Measurements from ENCODE around the gene PHYHIPL.

The PHYHIPL gene

DNA sequence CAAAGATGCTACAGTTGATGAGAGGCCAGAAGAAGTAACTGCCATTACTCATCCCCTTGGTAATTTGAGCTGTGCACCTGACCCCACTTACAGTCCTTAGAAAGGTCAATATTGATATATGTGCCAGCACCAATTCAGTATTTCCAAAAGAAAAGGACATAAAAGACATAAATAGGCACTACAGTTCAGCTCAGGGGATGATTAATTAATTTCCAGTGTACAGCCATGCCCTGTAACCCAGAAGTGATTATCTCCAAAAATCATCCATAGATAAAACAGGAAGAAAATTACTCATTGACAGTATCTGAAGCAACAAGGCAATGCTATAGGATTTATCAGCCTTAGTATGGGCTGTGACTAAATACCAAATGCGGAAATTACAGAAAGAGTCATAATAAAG lies 82.4 kb downstream of the PHYHIPL start:
- no peak for DNase-seq

- DNase-seq = no peak
These were observed 88.7 kb downstream of the PHYHIPL start for GRCh38 chr10:59265141-59265540.

DNA sequence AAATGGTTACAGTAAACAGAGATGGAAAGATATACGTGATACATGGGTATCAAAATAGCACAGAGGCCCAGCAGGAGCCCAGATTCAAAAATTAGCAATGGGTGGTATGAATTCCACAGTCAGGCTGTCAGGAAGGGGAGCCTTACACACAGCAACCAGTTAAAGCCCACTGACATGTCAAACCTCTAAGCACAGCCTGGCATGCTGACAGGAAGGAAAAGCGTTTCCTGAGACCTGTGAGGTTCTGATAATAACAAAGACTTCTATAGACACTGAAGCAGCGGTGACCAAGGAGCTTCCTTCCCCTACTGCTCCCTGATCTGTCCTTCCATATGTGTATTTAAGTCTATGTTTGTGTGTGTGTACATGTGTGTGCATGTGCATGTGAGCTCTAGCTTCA lies 89.9 kb downstream of the PHYHIPL start:
- no peak for DNase-seq

- no peak for DNase-seq
These were observed 92.0 kb downstream of the PHYHIPL start for GRCh38 chr10:59268460-59268859.

- DNase-seq = no peak
These were observed 93.2 kb downstream of the PHYHIPL start for GRCh38 chr10:59269651-59270050.

DNA sequence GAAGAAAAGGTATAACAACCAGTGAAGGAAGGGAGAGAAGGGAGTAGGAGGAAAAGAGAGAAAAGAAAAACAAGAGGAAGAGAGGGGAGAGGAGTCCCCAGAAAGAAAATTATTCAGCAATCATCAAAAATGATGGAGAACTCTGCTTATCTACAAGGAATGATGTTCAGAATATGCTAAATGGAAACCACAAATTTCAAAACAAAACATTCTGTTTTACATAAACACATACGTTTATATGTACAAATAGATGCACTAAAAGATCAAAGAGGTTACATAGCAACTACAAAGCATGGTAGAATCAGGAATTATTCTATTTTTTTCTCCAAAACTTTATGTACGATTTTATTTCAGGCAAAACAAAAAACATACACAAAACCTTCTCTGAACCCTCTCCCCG lies 94.0 kb downstream of the PHYHIPL start:
- no peak for DNase-seq

- no peak for DNase-seq
These were observed 94.7 kb downstream of the PHYHIPL start for GRCh38 chr10:59271160-59271559.

DNA sequence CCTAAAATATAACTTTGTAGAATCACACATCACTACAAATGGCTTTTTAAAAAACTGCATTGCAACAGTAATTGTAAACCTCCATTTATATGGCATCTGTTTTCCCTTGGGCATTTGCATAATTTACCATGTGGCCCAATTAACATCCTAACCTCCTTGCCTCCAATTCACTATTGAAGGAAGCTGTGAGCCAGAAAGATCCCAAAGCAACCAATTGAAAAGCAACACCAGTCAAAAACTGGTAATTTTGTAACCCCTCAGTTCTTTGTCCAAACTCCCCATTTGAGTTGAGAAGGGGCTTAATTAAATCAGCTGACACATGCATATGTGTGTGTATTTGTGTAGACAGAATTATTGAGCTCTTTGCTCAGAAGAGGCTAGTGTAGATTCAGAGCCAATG lies 95.6 kb downstream of the PHYHIPL start:
- DNase-seq = no peak

DNA sequence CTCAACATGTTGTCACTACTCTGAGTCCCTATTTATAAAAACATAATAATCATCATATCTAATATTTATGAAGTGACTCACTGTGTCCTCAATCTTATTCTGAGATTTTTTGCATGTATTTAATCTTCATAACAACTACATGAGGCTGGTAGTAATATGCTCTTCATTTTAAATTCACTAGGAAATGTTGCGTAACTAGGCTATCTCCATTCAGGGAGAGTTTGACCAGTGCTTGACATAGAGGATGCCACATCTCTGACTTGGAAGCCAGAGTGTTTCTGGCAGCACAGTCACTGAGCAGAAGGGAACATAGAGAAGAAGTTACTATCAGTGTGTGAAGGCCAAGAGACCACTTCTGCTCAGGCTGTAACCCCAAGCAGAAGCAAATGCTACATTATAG lies 97.0 kb downstream of the PHYHIPL start:
- DNase-seq = no peak

DNA sequence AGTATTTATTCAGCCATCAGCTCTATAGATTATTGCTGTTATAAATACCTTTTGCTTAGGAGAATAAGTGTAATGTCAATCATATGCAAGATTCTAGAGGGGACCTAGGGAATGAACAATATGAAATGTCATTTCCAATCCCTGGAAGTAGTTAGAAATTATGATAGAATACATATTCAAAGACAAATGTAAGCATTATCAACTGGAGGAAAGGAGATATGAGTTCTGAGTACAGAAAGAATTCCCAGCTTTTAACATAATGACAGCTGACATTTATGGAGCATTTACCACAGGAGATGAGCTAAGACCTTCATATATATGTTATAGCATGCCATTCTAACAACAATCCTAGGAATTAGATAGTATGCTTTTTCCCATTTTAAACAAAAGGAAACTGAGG lies 99.7 kb downstream of the PHYHIPL start:
- DNase-seq = no peak

DNA sequence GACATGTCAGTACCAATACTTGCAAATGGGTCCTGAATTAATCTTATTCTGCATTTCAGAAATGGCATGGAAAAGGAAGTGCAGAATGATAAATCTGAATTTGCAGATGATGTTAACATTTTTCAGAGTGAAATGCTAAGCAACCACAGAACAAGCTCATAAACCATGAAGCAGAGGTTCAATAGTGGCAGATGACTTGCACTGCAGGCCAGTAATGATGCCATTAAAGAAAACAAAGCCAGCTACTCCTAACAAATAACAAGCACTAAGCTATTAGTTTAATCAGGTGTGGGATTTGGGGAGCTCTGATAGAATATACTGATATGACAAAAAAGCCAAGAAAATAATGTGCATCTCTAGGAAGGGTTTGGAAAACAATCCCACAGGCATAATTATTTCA lies 100.5 kb downstream of the PHYHIPL start:
- DNase-seq = no peak

DNA sequence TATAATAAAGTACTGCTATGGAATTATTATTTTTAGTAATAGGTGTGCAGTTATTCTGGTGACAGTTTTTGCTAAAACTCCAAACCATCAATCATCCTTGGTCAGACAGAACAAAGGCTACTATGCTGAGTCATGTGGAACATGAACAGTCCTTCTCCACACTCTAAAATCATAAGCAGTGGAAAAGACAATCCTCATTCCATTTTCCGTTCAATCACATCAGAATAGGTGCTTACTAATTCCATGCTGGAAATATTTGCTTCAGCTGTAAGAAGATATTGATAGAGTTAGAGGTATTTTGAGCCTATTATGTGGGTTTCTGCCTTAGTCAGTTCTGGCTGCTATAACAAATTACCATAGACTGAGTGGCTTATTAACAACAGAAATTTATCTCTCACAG lies 103.0 kb downstream of the PHYHIPL start:
- no peak for DNase-seq

GRCh38 chr10:59279991-59280505 lies 103.6 kb downstream of the PHYHIPL start:
- no peak for DNase-seq

DNA sequence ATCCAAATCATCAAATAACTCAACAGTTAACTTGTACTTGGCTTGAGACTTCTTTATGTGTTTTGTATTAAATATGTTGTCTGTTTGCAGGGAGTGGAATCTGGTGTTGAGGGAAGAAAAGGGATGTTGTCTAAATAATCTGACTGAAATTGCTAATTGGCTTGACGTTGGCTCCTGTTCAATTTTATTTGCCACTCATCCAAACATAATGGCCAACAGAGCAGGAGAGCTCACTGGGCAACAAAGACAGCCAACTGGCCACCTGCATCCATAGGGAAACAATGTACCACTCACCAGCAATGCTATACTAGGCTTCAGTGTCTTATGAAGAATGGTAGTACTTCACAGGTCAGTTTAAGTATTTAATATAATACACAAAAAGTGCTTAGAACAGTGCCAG lies 105.4 kb downstream of the PHYHIPL start:
- DNase-seq = no peak

DNA sequence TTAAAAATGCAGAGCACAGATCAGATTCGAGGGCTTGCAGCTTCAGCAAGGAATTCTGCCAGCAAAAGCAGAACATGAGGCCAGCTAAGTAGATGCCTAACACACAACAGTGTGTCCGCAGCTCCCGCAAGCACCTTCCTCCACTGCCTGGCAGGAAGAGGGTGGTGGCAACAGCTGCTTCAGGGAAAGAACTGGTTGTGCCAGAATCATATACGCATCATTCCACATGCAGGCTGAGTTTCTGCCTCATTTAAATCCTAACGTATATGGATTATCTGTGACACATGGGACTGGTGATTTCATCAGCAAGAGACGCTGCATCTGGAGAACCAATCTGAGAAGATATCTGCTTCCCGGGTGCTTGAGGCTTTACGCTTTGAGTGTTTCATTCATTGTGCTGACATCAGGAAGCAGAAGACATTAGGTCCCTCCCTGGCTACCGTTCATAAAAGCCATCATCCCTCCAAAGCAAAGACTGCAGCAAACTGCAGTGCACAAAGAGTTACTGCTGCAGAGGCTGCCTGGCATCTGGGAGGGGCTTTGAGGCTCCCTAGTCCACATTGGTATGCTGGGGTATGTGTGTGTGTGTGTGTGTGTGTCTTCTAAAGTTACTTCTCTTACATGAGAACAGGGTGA lies 107.1 kb downstream of the PHYHIPL start:
- no peak for DNase-seq

DNA sequence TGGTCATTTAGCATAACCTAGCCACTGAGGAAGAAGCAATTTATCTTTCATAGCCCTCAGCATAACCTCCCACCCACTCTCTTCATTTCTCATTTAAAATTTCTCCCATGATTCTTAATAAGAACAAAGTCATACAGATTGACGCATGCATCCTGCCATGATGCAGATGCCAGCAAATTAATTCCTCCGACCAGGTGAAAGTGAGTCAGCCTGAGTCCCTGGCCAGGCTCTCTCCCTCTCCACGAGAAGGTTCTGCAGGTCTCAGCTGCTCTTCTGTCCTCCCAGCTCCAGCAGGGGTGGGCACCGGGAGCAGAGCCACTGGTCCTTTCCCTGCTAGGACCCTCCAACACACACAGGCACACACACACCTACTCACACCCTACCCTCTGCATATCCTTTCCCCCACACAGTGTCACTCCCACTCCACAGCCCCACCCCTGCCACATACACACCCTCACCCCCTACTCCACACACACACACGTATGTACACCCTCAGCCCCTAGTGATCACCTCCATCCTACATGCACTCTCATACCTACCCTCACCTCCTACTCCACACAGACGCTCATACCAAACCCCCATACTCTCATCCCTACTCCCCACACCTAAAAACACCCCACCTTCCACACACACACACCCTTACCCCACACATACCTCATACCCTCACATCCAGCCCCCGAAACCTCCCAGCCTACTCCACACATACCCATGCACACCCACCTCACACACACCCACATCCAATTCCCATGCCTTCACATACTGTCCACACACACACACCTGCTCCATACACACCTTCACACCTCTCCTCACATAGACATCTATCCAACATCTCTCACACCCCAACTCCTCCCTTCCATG lies 107.9 kb downstream of the PHYHIPL start:
- no peak for DNase-seq

DNA sequence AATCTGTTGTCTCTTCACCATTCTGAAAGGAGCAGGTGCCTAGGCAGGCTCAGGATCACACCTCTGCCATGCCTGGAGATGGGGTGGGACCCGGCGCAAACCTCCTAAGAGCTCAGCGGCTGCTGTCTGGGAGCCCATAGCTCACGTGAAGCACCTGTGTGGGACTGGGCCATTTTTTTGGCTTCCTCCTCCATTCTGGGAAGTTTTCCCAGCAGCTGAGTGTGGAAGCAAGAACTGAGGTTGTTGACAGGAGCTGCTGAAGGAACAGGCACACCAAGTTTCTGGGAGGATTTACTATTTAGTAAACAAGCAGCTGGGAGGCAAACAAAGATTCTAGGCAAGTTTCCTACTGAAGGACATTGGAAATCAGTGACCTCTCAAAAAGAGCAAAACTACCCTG lies 108.6 kb downstream of the PHYHIPL start:
- no peak for DNase-seq

- DNase-seq = no peak
These were observed 109.4 kb downstream of the PHYHIPL start for GRCh38 chr10:59285848-59286247.

GRCh38 chr10:59287587-59288255 lies 111.3 kb downstream of the PHYHIPL start:
- no peak for DNase-seq

DNA sequence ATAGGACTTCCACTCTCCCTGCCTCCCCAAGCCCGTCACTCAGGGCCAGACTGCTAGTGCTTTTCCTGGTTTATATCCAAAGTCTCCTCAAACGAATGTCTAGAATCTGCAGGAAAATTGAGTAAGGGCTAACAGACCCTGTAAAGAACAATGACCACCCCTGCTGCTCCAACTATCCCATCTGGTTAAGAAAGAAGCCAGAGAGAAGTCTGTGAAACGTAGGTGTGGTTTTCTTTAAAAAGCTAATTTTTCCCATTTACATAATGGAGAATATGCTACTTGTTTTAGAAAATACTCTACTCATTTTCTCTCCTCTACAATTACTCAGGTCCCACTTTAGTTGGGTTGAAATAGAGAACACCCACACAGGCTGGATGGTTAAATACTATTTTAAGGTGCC lies 113.4 kb downstream of the PHYHIPL start:
- DNase-seq = no peak

- no peak for DNase-seq
These were observed 114.0 kb downstream of the PHYHIPL start for GRCh38 chr10:59290448-59290847.

Measured in stimulated activated CD4-positive, alpha-beta T cell treated with anti-CD3 and anti-CD28 coated beads, Interleukin-12 subunit alpha, Interleukin-12 subunit beta, amount 100 ng/mL, for 4 hours (primary cell).